Measurements from ENCODE around the gene ADAMTS9. TPM values are rescaled to one million over a fixed set of nuclear protein-coding genes. Genes with fewer than 3 reads are reported as not detected.

Gene ADAMTS9
- total RNA-seq (not detected), polyA plus RNA-seq (not detected), total RNA-seq (0 to 0.35 (median 0) reads per million in 6 experiments)

DNA sequence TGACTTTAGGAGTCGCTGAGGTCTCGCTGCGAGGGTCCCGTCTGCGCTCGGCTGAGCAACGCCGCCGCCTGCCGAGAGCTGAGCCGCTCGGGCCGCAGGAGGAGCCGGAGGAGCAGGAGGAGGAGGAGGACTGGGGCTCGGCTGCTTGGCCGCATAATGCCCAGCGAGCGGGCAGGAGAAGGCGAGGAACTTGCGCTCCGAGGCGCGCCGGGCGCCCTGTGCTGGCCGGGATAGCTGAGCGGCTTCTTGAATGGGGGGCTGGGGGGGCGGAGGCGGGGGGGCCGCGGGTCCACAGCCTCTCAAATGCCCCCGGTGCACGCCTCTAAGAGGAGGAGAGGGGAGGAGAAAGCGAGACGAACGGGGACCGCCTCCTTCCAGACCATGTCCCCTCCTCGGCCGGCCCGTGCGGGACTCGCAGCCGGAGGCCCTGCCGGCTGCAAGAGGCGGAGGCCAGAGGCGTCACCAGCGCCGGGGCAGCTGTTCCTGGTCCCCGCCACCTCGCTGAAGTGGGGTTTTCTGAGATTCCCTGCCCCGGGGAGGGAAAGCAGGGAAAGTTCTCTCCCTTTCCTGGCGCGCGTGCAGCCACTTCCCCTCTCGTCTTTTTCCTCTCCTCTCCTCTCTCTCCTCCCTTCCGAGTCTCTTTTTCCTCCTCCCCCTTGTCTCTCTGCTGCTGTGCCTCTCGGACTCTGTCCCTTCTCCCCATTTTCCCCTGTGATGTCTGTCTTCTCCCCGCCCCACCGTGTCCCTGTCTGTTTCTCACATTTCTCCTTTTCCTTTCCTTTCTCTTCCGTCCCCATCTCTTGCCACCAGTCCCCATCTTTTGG lies at the start of gene ADAMTS9:
ADAMTS9 (minus strand) TSS at position 220 of the 824 bp plus-strand sequence. CDS start 343 bp downstream, outside the sequence.
- no peak within 1 kb of the TSS for H3K27ac Mint-ChIP-seq
- POLR2A ChIA-PET: no interaction called here
- DNase-seq (no peak), ATAC-seq (no peak)
- peak within 1 kb of the TSS in 5 of 10 donors; percentile 0 to 62 (median 38) for H3K4me3 Mint-ChIP-seq
- H3K36me3 Mint-ChIP-seq: no peaks in the 10 kb centered on the region
- peaks cover 0 to 5% (median 0%) of the 10 kb centered on the region in 9 donors for H3K9me3 Mint-ChIP-seq
- peaks cover 30 to 86% (median 45%) of the 10 kb centered on the region in 5 donors for H3K27me3 Mint-ChIP-seq
- H3K4me1 Mint-ChIP-seq: peaks cover 6 to 17% (median 11%) of the 10 kb centered on the region in 4 donors

GRCh38 chr3:64732576-64732975 lies 44.8 kb upstream of the ADAMTS9 start:
- POLR2A ChIA-PET: no interaction called here
- DNase-seq (no peak), ATAC-seq (no peak)
- Mint-ChIP-seq H3K27me3 (no peaks in the 10 kb centered on the region), H3K4me1 (no peaks in the 10 kb centered on the region), H3K9me3 (peaks cover 0 to 19% (median 5%) of the 10 kb centered on the region in 9 donors), H3K36me3 (peaks cover 0 to 8% (median 0%) of the 10 kb centered on the region in 3 donors), H3K27ac (no peak overlapping the region), H3K4me3 (no peak overlapping the region)

- POLR2A ChIA-PET: no interaction called here
- Mint-ChIP-seq H3K36me3 (peaks cover 0 to 8% (median 0%) of the 10 kb centered on the region in 3 donors), H3K27me3 (no peaks in the 10 kb centered on the region)
Measured at GRCh38 chr3:64730681-64731080, 42.9 kb upstream of the ADAMTS9 start.

GRCh38 chr3:64728994-64729393 lies 41.2 kb upstream of the ADAMTS9 start:
- DNase-seq (no peak), ATAC-seq (no peak)
- no peak overlapping the region for H3K27ac Mint-ChIP-seq
- H3K4me3 Mint-ChIP-seq: no peak overlapping the region
- peaks cover 0 to 9% (median 2%) of the 10 kb centered on the region in 9 donors for H3K9me3 Mint-ChIP-seq
- H3K27me3 Mint-ChIP-seq: no peaks in the 10 kb centered on the region
- POLR2A ChIA-PET: no interaction called here
- no peaks in the 10 kb centered on the region for H3K36me3 Mint-ChIP-seq
- H3K4me1 Mint-ChIP-seq: no peaks in the 10 kb centered on the region

More at GRCh38 chr3:64730681-64731080, 42.9 kb upstream of the ADAMTS9 start:
- DNase-seq (no peak), ATAC-seq (no peak)
- no peak overlapping the region for H3K27ac Mint-ChIP-seq
- peaks cover 0 to 19% (median 5%) of the 10 kb centered on the region in 9 donors for H3K9me3 Mint-ChIP-seq
- H3K4me1 Mint-ChIP-seq: no peaks in the 10 kb centered on the region
- H3K4me3 Mint-ChIP-seq: no peak overlapping the region

- DNase-seq (no peak), ATAC-seq (no peak)
- H3K27me3 Mint-ChIP-seq: no peaks in the 10 kb centered on the region
- H3K36me3 Mint-ChIP-seq: no peaks in the 10 kb centered on the region
- POLR2A ChIA-PET: no interaction called here
- peaks cover 0 to 8% (median 2%) of the 10 kb centered on the region in 9 donors for H3K9me3 Mint-ChIP-seq
- no peak overlapping the region for H3K4me3 Mint-ChIP-seq
- no peak overlapping the region for H3K27ac Mint-ChIP-seq
- no peaks in the 10 kb centered on the region for H3K4me1 Mint-ChIP-seq
Measured at GRCh38 chr3:64728428-64728827, 40.6 kb upstream of the ADAMTS9 start.

- no peak for DNase-seq
- no peak for ATAC-seq
- Mint-ChIP-seq H3K36me3 (no peaks in the 10 kb centered on the region), H3K4me1 (no peaks in the 10 kb centered on the region), H3K9me3 (peaks cover 0 to 4% (median 0%) of the 10 kb centered on the region in 9 donors), H3K4me3 (no peak overlapping the region), H3K27me3 (no peaks in the 10 kb centered on the region), H3K27ac (no peak overlapping the region)
- POLR2A ChIA-PET: no interaction called here
Measured at GRCh38 chr3:64726414-64727090, 38.8 kb upstream of the ADAMTS9 start.

- DNase-seq: no peak
- H3K27ac Mint-ChIP-seq: no peak overlapping the region
- no peak for ATAC-seq
- POLR2A ChIA-PET: no interaction called here
- H3K9me3 Mint-ChIP-seq: peaks cover 0 to 10% (median 0%) of the 10 kb centered on the region in 9 donors
- no peaks in the 10 kb centered on the region for H3K36me3 Mint-ChIP-seq
- H3K27me3 Mint-ChIP-seq: peaks cover 0 to 3% (median 0%) of the 10 kb centered on the region in 5 donors
- no peak overlapping the region for H3K4me3 Mint-ChIP-seq
- no peaks in the 10 kb centered on the region for H3K4me1 Mint-ChIP-seq
Measured at GRCh38 chr3:64718976-64719375, 31.2 kb upstream of the ADAMTS9 start.

- Mint-ChIP-seq H3K4me1 (no peaks in the 10 kb centered on the region), H3K9me3 (peaks cover 0 to 11% (median 2%) of the 10 kb centered on the region in 9 donors), H3K27ac (no peak overlapping the region), H3K27me3 (peaks cover 0 to 3% (median 0%) of the 10 kb centered on the region in 5 donors), H3K36me3 (no peaks in the 10 kb centered on the region), H3K4me3 (no peak overlapping the region)
- POLR2A ChIA-PET: no interaction called here
- DNase-seq (no peak), ATAC-seq (no peak)
Measured at GRCh38 chr3:64717872-64718613, 30.2 kb upstream of the ADAMTS9 start.

GRCh38 chr3:64717411-64717810 lies 29.6 kb upstream of the ADAMTS9 start:
- ATAC-seq (no peak), DNase-seq (no peak)
- no peak overlapping the region for H3K27ac Mint-ChIP-seq
- POLR2A ChIA-PET: no interaction called here
- no peaks in the 10 kb centered on the region for H3K4me1 Mint-ChIP-seq
- peaks cover 0 to 17% (median 2%) of the 10 kb centered on the region in 9 donors for H3K9me3 Mint-ChIP-seq
- H3K4me3 Mint-ChIP-seq: no peak overlapping the region
- H3K36me3 Mint-ChIP-seq: no peaks in the 10 kb centered on the region
- peaks cover 0 to 3% (median 0%) of the 10 kb centered on the region in 5 donors for H3K27me3 Mint-ChIP-seq

- H3K27ac Mint-ChIP-seq: no peak overlapping the region
- no peak overlapping the region for H3K4me3 Mint-ChIP-seq
- peaks cover 0 to 3% (median 0%) of the 10 kb centered on the region in 5 donors for H3K27me3 Mint-ChIP-seq
- ATAC-seq (no peak), DNase-seq (no peak)
- peaks cover 0 to 17% (median 2%) of the 10 kb centered on the region in 9 donors for H3K9me3 Mint-ChIP-seq
- POLR2A ChIA-PET: no interaction called here
- no peaks in the 10 kb centered on the region for H3K4me1 Mint-ChIP-seq
- H3K36me3 Mint-ChIP-seq: no peaks in the 10 kb centered on the region
Measured at GRCh38 chr3:64716110-64716710, 28.4 kb upstream of the ADAMTS9 start.

DNA sequence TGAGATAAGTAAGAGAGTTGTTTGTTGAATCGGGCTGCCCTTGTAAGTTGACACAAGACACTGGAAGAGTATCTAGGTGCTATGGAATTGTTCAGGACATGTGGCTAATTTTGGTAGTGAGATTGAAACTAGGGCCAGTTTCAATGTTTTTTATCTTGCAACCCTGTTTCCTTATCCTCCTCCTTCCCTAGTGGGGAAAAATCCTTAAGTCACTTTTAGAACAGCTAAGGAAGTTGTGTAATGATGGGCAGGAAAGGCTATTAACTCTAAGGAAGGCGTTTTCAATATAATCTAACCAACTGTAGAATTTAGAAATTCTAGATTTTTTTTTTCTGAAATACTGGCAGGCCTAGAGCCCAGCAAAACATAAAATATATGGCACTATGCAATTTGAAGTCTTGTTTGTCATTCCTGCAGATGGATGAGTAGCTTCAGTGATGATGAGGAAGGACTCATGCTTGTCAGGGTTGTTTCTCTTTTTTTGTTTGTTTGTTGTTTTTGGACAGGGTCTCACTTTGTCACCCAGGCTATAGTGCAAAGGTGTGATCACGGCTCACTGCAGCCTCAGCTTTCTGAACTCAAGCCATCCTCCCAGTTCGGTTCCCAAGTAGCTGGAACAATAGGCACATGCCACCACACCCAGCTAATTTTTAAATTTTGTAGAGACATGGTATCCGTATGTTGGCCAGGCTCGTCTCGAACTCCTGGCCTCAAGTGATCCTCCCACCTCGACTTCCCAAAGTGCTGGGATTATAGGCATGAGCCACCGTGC lies 27.6 kb upstream of the ADAMTS9 start:
- ATAC-seq: no peak
- Mint-ChIP-seq H3K27ac (no peak overlapping the region), H3K9me3 (peaks cover 0 to 17% (median 0%) of the 10 kb centered on the region in 9 donors), H3K4me3 (no peak overlapping the region), H3K4me1 (no peaks in the 10 kb centered on the region), H3K36me3 (no peaks in the 10 kb centered on the region), H3K27me3 (peaks cover 0 to 3% (median 0%) of the 10 kb centered on the region in 5 donors)
- DNase-seq: no peak
- POLR2A ChIA-PET: no interaction called here

DNA sequence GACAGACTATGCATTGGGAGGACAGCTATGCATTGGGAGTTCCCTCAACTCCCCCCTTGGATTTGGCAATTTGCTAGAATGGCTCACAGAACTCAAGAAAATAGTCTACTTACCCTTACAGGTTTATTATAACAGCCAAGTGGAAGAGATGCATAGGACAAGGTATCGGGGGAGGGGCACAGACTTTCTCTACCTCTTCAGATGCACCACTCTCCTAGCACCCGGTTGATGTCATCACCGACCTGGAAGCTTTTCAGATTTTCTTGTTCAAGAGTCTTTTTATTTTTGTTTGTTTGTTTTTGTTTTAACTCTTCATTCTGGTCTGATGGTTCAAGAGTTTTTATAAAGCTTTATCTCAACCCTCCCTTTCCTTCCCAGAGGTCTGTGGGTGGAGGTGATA lies 20.7 kb upstream of the ADAMTS9 start:
- Mint-ChIP-seq H3K9me3 (peaks cover 2 to 23% (median 13%) of the 10 kb centered on the region in 9 donors), H3K4me3 (no peak overlapping the region), H3K27me3 (peaks cover 0 to 1% (median 0%) of the 10 kb centered on the region in 5 donors), H3K36me3 (peaks cover 0 to 7% (median 0%) of the 10 kb centered on the region in 3 donors), H3K4me1 (no peaks in the 10 kb centered on the region), H3K27ac (no peak overlapping the region)
- no peak for DNase-seq
- POLR2A ChIA-PET: no interaction called here
- no peak for ATAC-seq

Data from naive thymus-derived CD8-positive, alpha-beta T cell (primary cell).